ENCODE results near the gene POMGNT1. TPM values are rescaled to one million over a fixed set of nuclear protein-coding genes. Genes with fewer than 3 reads are reported as not detected.

The POMGNT1 gene
- total RNA-seq = 75.8 and 77.1 TPM in 2 replicates

DNA sequence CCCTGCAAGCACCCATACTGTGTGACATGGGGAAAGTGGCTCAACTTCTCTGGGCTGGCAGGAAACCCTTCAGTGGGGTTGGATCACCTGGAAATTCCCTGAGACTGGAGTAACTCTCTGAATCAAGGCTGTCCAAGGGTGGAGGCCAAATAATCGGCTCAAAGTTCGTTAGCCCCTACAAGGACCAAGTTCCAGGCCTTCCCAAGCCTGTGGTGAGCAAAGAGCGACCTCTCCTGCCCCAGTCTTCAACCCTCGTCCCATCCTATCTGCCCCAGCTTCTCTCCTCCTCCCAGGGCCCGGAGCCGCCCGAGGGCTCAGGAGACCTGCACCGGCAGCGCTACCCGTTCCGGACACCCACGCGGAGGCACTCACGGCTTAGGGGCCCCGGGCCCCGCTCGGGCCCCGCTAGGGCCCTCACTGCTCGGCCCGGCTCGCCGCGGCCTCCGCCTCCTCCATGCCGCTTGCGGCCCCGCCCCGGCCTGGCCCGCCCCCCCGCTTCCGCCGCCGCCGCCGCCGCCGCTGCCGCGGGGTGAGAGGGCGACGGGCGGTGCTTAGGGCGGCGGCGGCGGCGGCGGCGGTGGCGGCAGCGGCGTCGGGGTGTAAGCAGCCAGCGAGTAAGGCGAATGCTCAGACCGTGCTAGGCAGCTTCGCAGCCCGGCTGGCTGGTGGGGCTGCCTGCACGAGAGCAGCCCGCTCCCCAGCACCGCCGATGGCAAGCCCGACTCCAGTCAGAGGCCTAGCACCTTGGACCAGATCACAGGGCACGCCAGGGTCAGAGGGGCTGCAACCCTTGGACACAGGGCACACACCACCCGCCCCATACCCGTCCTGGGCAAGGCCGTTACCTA is at the start of gene POMGNT1:
POMGNT1 (minus strand) TSS at position 471 of the 848 bp plus-strand sequence. CDS start 613 bp downstream, outside the sequence.

GRCh38 chr1:46247436-46248121 is 49.3 kb upstream of the POMGNT1 start, which contains the start of gene RAD54L:
Gene RAD54L (plus strand): TSS chr1:46247763. CDS start chr1:46248406, 643 bp downstream.

GRCh38 chr1:46176211-46176865 is 21.9 kb downstream of the POMGNT1 start, which contains the start of gene P3R3URF:
Gene P3R3URF (minus strand): TSS chr1:46176488. CDS start chr1:46176471, 17 bp downstream.

DNA sequence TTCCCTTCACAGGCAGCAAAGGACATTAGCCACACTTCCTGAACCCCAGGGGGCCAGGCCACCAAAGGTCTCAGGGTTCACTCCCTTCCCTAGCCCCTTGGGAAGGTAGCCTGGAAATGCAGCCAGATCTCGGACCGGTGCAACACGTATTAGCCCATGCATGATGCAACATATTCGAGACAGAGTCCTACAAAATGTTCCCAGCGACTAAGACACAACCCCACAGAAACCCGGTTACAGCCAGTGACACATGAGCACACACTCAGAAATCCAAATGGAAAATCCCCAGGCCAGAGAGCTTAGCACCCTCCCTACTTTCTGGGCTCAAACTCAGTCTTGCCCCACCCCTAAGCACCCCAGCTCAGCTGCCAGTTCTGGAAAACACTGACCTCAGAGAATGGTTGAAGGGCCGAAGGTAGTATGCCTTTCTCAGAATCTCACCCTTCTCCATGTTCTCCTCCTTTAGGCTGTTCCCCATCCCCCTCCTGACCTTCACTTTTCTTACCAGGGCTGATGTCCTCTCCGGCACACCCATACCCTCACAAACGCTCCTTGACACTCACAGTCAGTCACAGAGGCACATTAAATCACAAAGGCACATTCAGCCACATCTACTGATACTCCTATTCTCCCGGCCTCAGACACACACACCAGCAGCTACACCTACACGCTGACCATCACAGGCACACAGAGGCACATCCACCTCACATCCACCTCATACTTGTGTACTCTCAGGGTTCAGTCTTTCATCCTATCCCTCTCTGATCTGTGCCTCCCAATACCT is 23.6 kb downstream of the POMGNT1 start, which contains the start of gene TSPAN1:
TSPAN1 (plus strand) TSS at position 640 of the 784 bp plus-strand sequence. CDS start 6,021 bp downstream, outside the sequence.

Other genes starting within 250 kb of the POMGNT1 start
- gene PIK3R3, start 65.8 kb downstream of the POMGNT1 start, total RNA-seq = 4.4 and 4.9 TPM in 2 replicates
- 2.8 and 10.3 TPM in 2 replicates for gene TSPAN1, start 23.3 kb downstream of the POMGNT1 start, total RNA-seq
- not detected in 2 replicates for gene P3R3URF, start 21.9 kb downstream of the POMGNT1 start, total RNA-seq
- gene LURAP1, start 4.9 kb upstream of the POMGNT1 start, total RNA-seq = 2.6 and 2.9 TPM in 2 replicates
- gene RAD54L, start 49.3 kb upstream of the POMGNT1 start, total RNA-seq = 2.8 and 16.0 TPM in 2 replicates
- gene LRRC41, start 105.2 kb upstream of the POMGNT1 start, total RNA-seq = 102 and 169 TPM in 2 replicates
- gene UQCRH, start 105.3 kb upstream of the POMGNT1 start, total RNA-seq = 193 and 300 TPM in 2 replicates
- 15.8 and 19.1 TPM in 2 replicates for gene NSUN4, start 142.4 kb upstream of the POMGNT1 start, total RNA-seq
- gene FAAH, start 195.9 kb upstream of the POMGNT1 start, total RNA-seq = 3.1 and 10.8 TPM in 2 replicates